HT1080 (cell line): ENCODE measurements around the gene STK16. TPM values are rescaled to one million over a fixed set of nuclear protein-coding genes. Genes with fewer than 3 reads are reported as not detected.

Source experiments
- DNase-seq: peaks from one replicate; pipeline ENCODE4 v3.0.0-alpha.2; 2015; ENCODE audit warnings: low read depth
- total RNA-seq: library from RNA; depleted of rRNA; stranded (reverse); fragments of >200 nt; shearing (Covaris generic); gene quantifications from 2 replicates; pipeline ENCODE4 v1.2.3, GENCODE V29; 2014

Gene STK16
- total RNA-seq, 1 experiment from 2014 or later, result 19.6 TPM

- no peak for DNase-seq
Observed at GRCh38 chr2:219268294-219268693, 23.0 kb downstream of the STK16 start.

- no peak for DNase-seq
Observed at GRCh38 chr2:219269362-219270054, 24.2 kb downstream of the STK16 start.

GRCh38 chr2:219270055-219270372 lies 24.7 kb downstream of the STK16 start:
- no peak for DNase-seq

- no peak for DNase-seq
Observed at GRCh38 chr2:219271021-219271420, 25.7 kb downstream of the STK16 start.

- no peak for DNase-seq
Observed at GRCh38 chr2:219272356-219272755, 27.1 kb downstream of the STK16 start.

GRCh38 chr2:219272995-219273394 lies 27.7 kb downstream of the STK16 start:
- peak; percentile 54 for DNase-seq

- peak; percentile 82 for DNase-seq
Observed at GRCh38 chr2:219273937-219274336, 28.7 kb downstream of the STK16 start.

GRCh38 chr2:219274361-219274921 lies 29.2 kb downstream of the STK16 start:
- DNase-seq, result peak; percentile 81

- DNase-seq, result peak; percentile 73
Observed at GRCh38 chr2:219277703-219278654, 32.7 kb downstream of the STK16 start.

GRCh38 chr2:219278655-219279150 lies 33.4 kb downstream of the STK16 start:
- no peak for DNase-seq

- peak; percentile 99 for DNase-seq
Observed at GRCh38 chr2:219279151-219279915, 34.1 kb downstream of the STK16 start, which contains the start of gene DNAJB2. Gene DNAJB2 (plus strand): TSS chr2:219279366. CDS start chr2:219279834, 468 bp downstream.

GRCh38 chr2:219279916-219280516 lies 34.7 kb downstream of the STK16 start:
- no peak for DNase-seq

GRCh38 chr2:219280651-219281050 lies 35.4 kb downstream of the STK16 start:
- no peak for DNase-seq

- DNase-seq, result no peak
Observed at GRCh38 chr2:219281588-219281987, 36.3 kb downstream of the STK16 start.

- DNase-seq, result no peak
Observed at GRCh38 chr2:219282375-219282774, 37.1 kb downstream of the STK16 start.

- DNase-seq, result no peak
Observed at GRCh38 chr2:219282943-219283581, 37.8 kb downstream of the STK16 start.

- DNase-seq, result no peak
Observed at GRCh38 chr2:219284501-219285372, 39.5 kb downstream of the STK16 start.

- DNase-seq, result no peak
Observed at GRCh38 chr2:219285373-219285735, 40.1 kb downstream of the STK16 start.

GRCh38 chr2:219285894-219286425 lies 40.7 kb downstream of the STK16 start:
- DNase-seq, result no peak
